ENCODE data around the gene ARHGAP44.

ARHGAP44 gene

GRCh38 chr17:12907477-12907876 lies 118.2 kb downstream of the ARHGAP44 start:
- no peak overlapping the region for H3K4me3 ChIP-seq (ENCODE audit: control insufficient read depth, low read depth, low read length)
- no peak for TF ChIP-seq CTCF (IDR thresholded peaks at IDR 0.05; ENCODE audit: control insufficient read depth, insufficient read depth, low read depth, low read length, missing control alignments)
- no peak for DNase-seq (ENCODE audit: low read depth)

- no peak for DNase-seq (ENCODE audit: low read depth)
- TF ChIP-seq CTCF (IDR thresholded peaks at IDR 0.05; ENCODE audit: control insufficient read depth, insufficient read depth, low read depth, low read length, missing control alignments): no peak
- no peak overlapping the region for H3K4me3 ChIP-seq (ENCODE audit: control insufficient read depth, low read depth, low read length)
These were observed 119.7 kb downstream of the ARHGAP44 start for GRCh38 chr17:12909046-12909445.

GRCh38 chr17:12909511-12909910 lies 120.2 kb downstream of the ARHGAP44 start:
- DNase-seq (ENCODE audit: low read depth): no peak
- no peak for TF ChIP-seq CTCF (IDR thresholded peaks at IDR 0.05; ENCODE audit: control insufficient read depth, insufficient read depth, low read depth, low read length, missing control alignments)
- H3K4me3 ChIP-seq (ENCODE audit: control insufficient read depth, low read depth, low read length): no peak overlapping the region

- no peak for TF ChIP-seq CTCF (IDR thresholded peaks at IDR 0.05; ENCODE audit: control insufficient read depth, insufficient read depth, low read depth, low read length, missing control alignments)
- no peak overlapping the region for H3K4me3 ChIP-seq (ENCODE audit: control insufficient read depth, low read depth, low read length)
- no peak for DNase-seq (ENCODE audit: low read depth)
These were observed 121.9 kb downstream of the ARHGAP44 start for GRCh38 chr17:12911239-12911638.

GRCh38 chr17:12917399-12917798 lies 128.1 kb downstream of the ARHGAP44 start:
- no peak overlapping the region for H3K4me3 ChIP-seq (ENCODE audit: control insufficient read depth, low read depth, low read length)
- no peak for DNase-seq (ENCODE audit: low read depth)
- no peak for TF ChIP-seq CTCF (IDR thresholded peaks at IDR 0.05; ENCODE audit: control insufficient read depth, insufficient read depth, low read depth, low read length, missing control alignments)

GRCh38 chr17:12918142-12918541 lies 128.8 kb downstream of the ARHGAP44 start:
- no peak overlapping the region for H3K4me3 ChIP-seq (ENCODE audit: control insufficient read depth, low read depth, low read length)
- TF ChIP-seq CTCF (IDR thresholded peaks at IDR 0.05; ENCODE audit: control insufficient read depth, insufficient read depth, low read depth, low read length, missing control alignments): no peak
- no peak for DNase-seq (ENCODE audit: low read depth)

- TF ChIP-seq CTCF (IDR thresholded peaks at IDR 0.05; ENCODE audit: control insufficient read depth, insufficient read depth, low read depth, low read length, missing control alignments): no peak
- no peak overlapping the region for H3K4me3 ChIP-seq (ENCODE audit: control insufficient read depth, low read depth, low read length)
- no peak for DNase-seq (ENCODE audit: low read depth)
These were observed 132.8 kb downstream of the ARHGAP44 start for GRCh38 chr17:12922120-12922519.
